Transverse colon (tissue), 4 donors: Measurements from ENCODE around the gene ENTPD3. TPM values are rescaled to one million over a fixed set of nuclear protein-coding genes. Genes with fewer than 3 reads are reported as not detected.

ENCODE experiments used
- DNase-seq: peaks from one replicate; pipeline ENCODE4 v3.0.0-alpha.2; 2019
- H3K27ac ChIP-seq, 4 donors: fragments of 200-600 bp; sonication (generic); 2 replicates each; pipeline ENCODE4 v1.5.1; 2016 to 2018; ENCODE audit warnings: inconsistent platforms in 4 of 4
- H3K27me3 ChIP-seq: fragments of 200-600 bp; sonication (generic); 2 replicates; pipeline ENCODE4 v1.5.1; 2017; ENCODE audit warnings: inconsistent platforms
- H3K36me3 ChIP-seq, 4 donors: fragments of 200-600 bp; sonication (generic); 2 replicates each; pipeline ENCODE4 v1.5.1; 2017 to 2019; ENCODE audit warnings: inconsistent platforms in 4 of 4
- H3K4me1 ChIP-seq, 4 donors: fragments of 200-600 bp; sonication (generic); 2 replicates each; pipeline ENCODE4 v1.5.1; 2017 to 2020; ENCODE audit warnings: inconsistent platforms in 4 of 4
- H3K4me3 ChIP-seq, 4 donors: fragments of 200-600 bp; sonication (generic); 1 replicate in 1 of 4; 2 replicates in 3 of 4; pipeline versions ENCODE4 v1.5.1 to v1.6.1; 2017 to 2019; ENCODE audit warnings: inconsistent platforms in 4 of 4
- H3K9me3 ChIP-seq, 2 donors: fragments of 200-600 bp; sonication (generic); 2 replicates each; pipeline ENCODE4 v1.5.1; 2017 to 2019; ENCODE audit warnings: inconsistent platforms in 2 of 2
- CTCF ChIP-seq, 5 experiments: fragments of 200-600 bp in 3 of 5; fragments of 450-650 bp in 2 of 5; sonication (generic) in 3 of 5; IDR thresholded peaks; 1 replicate in 2 of 5; 2 replicates in 3 of 5; pipeline ENCODE4 v1.5.1; 2016 to 2017; ENCODE audit warnings: antibody characterized with exemption in 5 of 5, inconsistent platforms in 3 of 5, mild to moderate bottlenecking in 2 of 5, moderate library complexity in 1 of 5
- EP300 ChIP-seq: sonication (generic); formaldehyde crosslinking; IDR thresholded peaks from one replicate; pipeline ENCODE4 v1.6.1; 2017; ENCODE audit warnings: antibody characterized with exemption, low read depth
- POLR2A ChIP-seq: fragments of 450-650 bp; IDR thresholded peaks from one replicate; pipeline ENCODE4 v1.6.1; 2016; ENCODE audit warnings: antibody characterized with exemption, mild to moderate bottlenecking, moderate library complexity
- POLR2AphosphoS5 ChIP-seq, 3 donors: sonication (generic); formaldehyde crosslinking; IDR thresholded peaks; one replicate each; pipeline ENCODE4 v1.6.1; 2016; ENCODE audit warnings: antibody characterized with exemption in 3 of 3
- WGBS, 2 donors: methylation state at CpG; one replicate each; pipeline ENCODE4 v1.1.5; 2018; ENCODE audit warnings: low coverage in 1 of 2; 5-methylcytosine and 5-hydroxymethylcytosine counted together
- in situ Hi-C, 4 donors: fragments of 200-750 bp; cut with MboI; loops; one replicate each; pipeline versions ENCODE4 v1.15.0 to v1.15.1; 2017; ENCODE audit warnings: low sequenced_read_pairs in 3 of 4, low pct_ligation_motif_present in 1 of 4, low pct_unique_long_range_greater_than_20kb in 1 of 4
- intact Hi-C: fragments of 100-400 bp; cut with DNase I; formaldehyde crosslinking; loops from one replicate; pipeline ENCODE4 v1.15.1; 2023; ENCODE audit warnings: low total_unique reads
- total RNA-seq, 4 donors: library from RNA; depleted of rRNA; stranded (reverse); fragments of >200 nt; gene quantifications; one replicate each; pipeline ENCODE4 v1.1.0, GENCODE V29; 2016

ENTPD3 gene
- total RNA-seq, 4 donors from 2014 or later = 0.37 to 7.2 (median 2.0) TPM

GRCh38 chr3:40350529-40350928 lies 36.5 kb upstream of the ENTPD3 start:
- Histone ChIP-seq H3K27me3 (no peaks in the 10 kb centered on the region), H3K4me1 (no peaks in the 10 kb centered on the region), H3K4me3 (no peak overlapping the region), H3K27ac (no peak overlapping the region), H3K36me3 (no peaks in the 10 kb centered on the region), H3K9me3 (no peaks in the 10 kb centered on the region)
- TF ChIP-seq CTCF (IDR thresholded peaks at IDR 0.05) = no peak
- intact Hi-C loops (no loop called here), in situ Hi-C loops (no loop called here)
- no peak for DNase-seq

GRCh38 chr3:40355410-40355809 lies 31.6 kb upstream of the ENTPD3 start:
- no peaks in the 10 kb centered on the region for H3K36me3 ChIP-seq
- TF ChIP-seq EP300 = no peak
- no peak for TF ChIP-seq CTCF (IDR thresholded peaks at IDR 0.05)
- no peak for TF ChIP-seq POLR2AphosphoS5 (IDR thresholded peaks at IDR 0.05)
- no peak for TF ChIP-seq POLR2A
- in situ Hi-C loops = no loop called here
- intact Hi-C loops = no loop called here
- no peaks in the 10 kb centered on the region for H3K4me1 ChIP-seq
- 21 to 45% methylated on average over 2 of the region's 2 CpGs for WGBS, 2 donors
- DNase-seq = no peak
- no peaks in the 10 kb centered on the region for H3K9me3 ChIP-seq
- no peak overlapping the region for H3K27ac ChIP-seq
- H3K27me3 ChIP-seq = no peaks in the 10 kb centered on the region
- H3K4me3 ChIP-seq = no peak overlapping the region

- no peaks in the 10 kb centered on the region for H3K4me1 ChIP-seq
- H3K36me3 ChIP-seq = no peaks in the 10 kb centered on the region
- H3K27me3 ChIP-seq = no peaks in the 10 kb centered on the region
- no peaks in the 10 kb centered on the region for H3K9me3 ChIP-seq
- no peak overlapping the region for H3K27ac ChIP-seq
- intact Hi-C loops (no loop called here), in situ Hi-C loops (no loop called here)
- H3K4me3 ChIP-seq = no peak overlapping the region
- no peak for DNase-seq
- TF ChIP-seq CTCF (IDR thresholded peaks at IDR 0.05) (no peak), POLR2AphosphoS5 (IDR thresholded peaks at IDR 0.05) (no peak), EP300 (no peak), POLR2A (no peak)
- WGBS, 2 donors = 76% methylated on average over 1 of the region's 1 CpG; no CpG with 5 or more reads in 1 of the 2 donors
Observed at GRCh38 chr3:40358454-40358853, 28.5 kb upstream of the ENTPD3 start.

GRCh38 chr3:40363674-40364073 lies 23.3 kb upstream of the ENTPD3 start:
- intact Hi-C loops (no loop called here), in situ Hi-C loops (no loop called here)
- 61 to 63% methylated on average over 2 of the region's 2 CpGs for WGBS, 2 donors
- no peak for TF ChIP-seq CTCF (IDR thresholded peaks at IDR 0.05)
- no peak for TF ChIP-seq POLR2AphosphoS5 (IDR thresholded peaks at IDR 0.05)
- TF ChIP-seq POLR2A = no peak
- no peak for TF ChIP-seq EP300
- Histone ChIP-seq H3K4me3 (no peak overlapping the region), H3K4me1 (no peaks in the 10 kb centered on the region), H3K9me3 (no peaks in the 10 kb centered on the region), H3K27ac (no peak overlapping the region), H3K36me3 (no peaks in the 10 kb centered on the region), H3K27me3 (no peaks in the 10 kb centered on the region)
- no peak for DNase-seq
